Stimulated activated CD8-positive, alpha-beta memory T cell treated with anti-CD3 and anti-CD28 coated beads, Interleukin-4, amount 100 ng/mL, for 24 hours (primary cell): ENCODE results near the gene PIAS1.
"Not testable (repeated sequence)": the region's sequence is repeated elsewhere in the genome, so short reads cannot be mapped to it uniquely, and the experiment has no call there.

Experiments
- DNase-seq: peaks from one replicate; pipeline ENCODE4 v3.0.0-alpha.2; 2020; ENCODE audit warnings: low read depth

PIAS1 gene

GRCh38 chr15:68203486-68203885 lies 149.4 kb downstream of the PIAS1 start:
- DNase-seq = no peak

- no peak for DNase-seq
These were observed 149.8 kb downstream of the PIAS1 start for GRCh38 chr15:68203956-68204355.

GRCh38 chr15:68204361-68204760 lies 150.2 kb downstream of the PIAS1 start:
- no peak for DNase-seq

- no peak for DNase-seq
These were observed 150.9 kb downstream of the PIAS1 start, which contains the start of gene CALML4 for GRCh38 chr15:68204776-68205557. CALML4 (minus strand) TSS chr15:68205332; CDS start chr15:68205247, 85 bp downstream.

GRCh38 chr15:68205558-68205944 lies 151.4 kb downstream of the PIAS1 start:
- DNase-seq = no peak

- DNase-seq = no peak
These were observed 151.9 kb downstream of the PIAS1 start for GRCh38 chr15:68205954-68206539.

GRCh38 chr15:68206711-68207151 lies 152.6 kb downstream of the PIAS1 start:
- no peak for DNase-seq

- DNase-seq = no peak
These were observed 153.2 kb downstream of the PIAS1 start for GRCh38 chr15:68207176-68207935.

- DNase-seq = no peak
These were observed 154.0 kb downstream of the PIAS1 start for GRCh38 chr15:68208136-68208535.

- no peak for DNase-seq
These were observed 154.6 kb downstream of the PIAS1 start for GRCh38 chr15:68208636-68209240.

GRCh38 chr15:68209272-68209671 lies 155.2 kb downstream of the PIAS1 start:
- no peak for DNase-seq

- peak; percentile 32 for DNase-seq
These were observed 155.8 kb downstream of the PIAS1 start for GRCh38 chr15:68209735-68210408.

GRCh38 chr15:68210409-68210756 lies 156.3 kb downstream of the PIAS1 start:
- DNase-seq = no peak

- peak; percentile 34 for DNase-seq
These were observed 156.9 kb downstream of the PIAS1 start for GRCh38 chr15:68210821-68211655.

- DNase-seq = no peak
These were observed 157.7 kb downstream of the PIAS1 start for GRCh38 chr15:68211656-68212320.

- DNase-seq = not testable (repeated sequence)
These were observed 159.4 kb downstream of the PIAS1 start for GRCh38 chr15:68213491-68213845.

GRCh38 chr15:68213991-68214837 lies 160.1 kb downstream of the PIAS1 start:
- DNase-seq = no peak

GRCh38 chr15:68214838-68215254 lies 160.7 kb downstream of the PIAS1 start:
- DNase-seq = no peak

- DNase-seq = no peak
These were observed 163.2 kb downstream of the PIAS1 start for GRCh38 chr15:68217341-68217740.

GRCh38 chr15:68218331-68218730 lies 164.2 kb downstream of the PIAS1 start:
- DNase-seq = no peak
